NCI-H774 (cell line): Measurements from ENCODE around the gene FGFR2.

ENCODE experiments used
- DNase-seq: peaks from one replicate; lab custom pipeline; 2025; lab: John Stamatoyannopoulos, UW

The FGFR2 gene

DNA sequence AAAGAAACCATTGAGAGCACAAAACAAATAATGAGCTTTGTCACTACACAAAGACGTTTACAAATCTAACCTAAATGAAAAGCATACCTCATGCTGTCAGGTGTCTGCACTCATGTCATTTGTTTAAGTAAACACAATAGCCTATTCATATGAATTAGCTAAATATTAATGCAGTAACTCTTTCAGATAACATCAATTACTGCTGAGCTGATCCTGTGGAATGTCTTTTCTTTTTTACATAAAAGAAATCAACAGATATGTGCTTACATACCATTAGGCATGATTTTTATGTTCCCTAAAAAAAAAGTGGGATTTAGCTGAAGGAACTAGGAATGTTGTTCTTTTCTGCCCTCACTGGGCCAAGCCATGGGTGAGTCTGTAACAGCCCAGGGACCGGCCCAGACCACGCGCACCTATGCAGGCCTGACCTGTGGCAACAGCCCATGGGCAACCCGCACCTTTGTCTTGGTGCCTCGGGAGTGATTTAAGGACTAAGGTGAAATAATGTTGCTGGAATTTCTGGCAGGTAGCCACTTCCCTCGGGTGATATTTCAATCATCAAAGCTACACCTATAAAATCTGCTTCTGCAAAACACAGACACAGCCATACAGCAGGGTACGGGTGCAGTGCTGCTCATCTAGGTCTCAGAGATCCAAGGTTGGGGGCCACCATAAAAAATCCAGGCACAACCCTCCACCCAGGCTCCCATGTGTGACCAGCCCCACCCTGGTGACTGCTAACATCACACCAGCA, 44.6 kb downstream of the FGFR2 start:
- peak; percentile 4 for DNase-seq

DNA sequence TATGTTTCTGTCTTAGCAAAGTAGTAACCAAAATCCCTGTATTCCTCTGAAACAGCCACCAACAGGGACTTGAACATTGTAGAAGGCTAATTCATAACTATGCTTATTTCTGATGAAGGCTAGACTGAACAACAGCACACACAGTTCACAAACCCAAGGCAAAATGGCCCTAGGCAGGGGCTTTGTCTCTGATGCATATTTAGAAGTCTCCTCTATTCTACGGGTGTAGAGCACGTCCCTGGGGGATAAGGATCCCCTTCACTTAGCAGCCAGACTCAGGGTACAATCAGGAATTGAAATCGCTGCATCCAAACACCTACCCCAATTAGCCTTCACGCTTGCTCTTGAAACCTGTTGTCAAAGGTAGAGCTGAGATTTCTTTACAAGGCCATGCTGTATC, 45.5 kb downstream of the FGFR2 start:
- DNase-seq = no peak

DNA sequence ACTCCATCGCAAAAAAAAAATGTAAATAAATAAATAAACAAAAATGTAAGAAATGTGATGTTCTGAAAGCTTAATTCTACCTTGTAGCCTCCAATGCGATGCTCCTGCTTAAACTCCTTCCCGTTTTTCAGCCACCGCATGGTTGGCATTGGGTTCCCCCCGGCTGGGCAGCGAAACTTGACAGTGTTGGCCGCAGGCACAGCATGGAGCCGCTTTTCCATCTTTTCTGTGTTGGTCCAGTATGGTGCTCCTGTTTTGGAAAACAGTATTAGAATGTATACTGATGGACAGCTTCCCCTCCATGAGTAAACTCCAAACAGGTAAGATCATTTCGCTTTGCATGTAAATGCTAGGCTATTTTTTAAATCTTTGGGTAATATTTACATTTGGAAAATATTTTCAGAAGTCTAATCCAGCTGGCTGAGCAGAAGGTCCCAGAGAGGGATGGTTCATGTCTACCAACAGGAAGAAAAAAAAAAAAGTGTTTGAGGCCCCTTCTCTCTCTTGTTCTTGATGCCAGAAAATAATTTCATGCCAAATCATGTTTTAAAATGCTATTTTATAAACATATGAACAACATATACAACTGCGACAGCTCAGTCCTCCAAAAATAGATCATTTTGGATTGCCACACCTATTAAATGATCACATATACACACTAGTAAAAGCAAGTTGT, 46.9 kb downstream of the FGFR2 start:
- DNase-seq = no peak

DNA sequence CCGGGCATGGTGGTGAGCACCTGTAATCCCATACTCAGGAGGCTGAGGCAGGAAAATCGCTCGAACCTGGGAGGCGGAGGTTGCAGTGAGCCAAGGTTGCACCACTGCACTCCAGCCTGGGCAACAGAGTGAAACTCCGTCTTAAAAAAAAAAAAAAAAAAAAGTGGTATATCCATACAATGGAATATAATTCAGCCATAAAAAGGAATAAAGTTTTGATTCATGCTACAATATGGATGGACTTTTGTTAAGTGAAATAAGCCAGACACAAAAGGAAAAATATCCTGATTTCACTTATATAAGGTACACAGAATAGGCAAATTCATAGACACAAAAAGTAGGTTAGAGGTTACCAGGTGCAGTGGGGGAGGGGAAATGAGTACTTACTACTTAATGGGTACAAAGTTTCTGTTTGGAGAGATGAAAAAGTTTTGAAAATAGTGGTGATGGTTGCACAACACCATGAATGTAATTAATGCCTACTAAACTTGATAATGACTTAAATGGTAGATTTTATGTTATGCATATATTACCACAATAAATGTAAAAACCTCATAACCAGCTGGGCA, 53.9 kb downstream of the FGFR2 start:
- no peak for DNase-seq

DNA sequence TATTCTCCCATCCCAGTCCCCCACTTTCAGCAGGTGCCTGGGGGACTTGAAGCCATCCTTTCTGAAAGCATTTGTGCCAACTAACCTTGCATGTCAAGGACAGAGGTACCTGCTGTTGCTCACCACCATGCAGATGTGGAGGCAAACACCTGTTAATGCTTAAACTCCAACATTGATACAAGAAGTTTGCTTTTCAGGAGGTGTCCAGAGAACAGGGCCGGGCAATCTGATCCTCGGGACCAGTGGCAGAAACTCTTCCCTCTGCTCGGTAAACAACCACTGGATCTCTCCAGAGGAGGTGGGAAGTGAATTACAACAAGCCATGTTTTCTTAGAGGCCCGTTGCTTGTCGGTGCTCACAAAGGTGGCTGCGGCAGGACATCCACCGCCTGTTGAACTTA, 54.7 kb downstream of the FGFR2 start:
- DNase-seq = no peak

DNA sequence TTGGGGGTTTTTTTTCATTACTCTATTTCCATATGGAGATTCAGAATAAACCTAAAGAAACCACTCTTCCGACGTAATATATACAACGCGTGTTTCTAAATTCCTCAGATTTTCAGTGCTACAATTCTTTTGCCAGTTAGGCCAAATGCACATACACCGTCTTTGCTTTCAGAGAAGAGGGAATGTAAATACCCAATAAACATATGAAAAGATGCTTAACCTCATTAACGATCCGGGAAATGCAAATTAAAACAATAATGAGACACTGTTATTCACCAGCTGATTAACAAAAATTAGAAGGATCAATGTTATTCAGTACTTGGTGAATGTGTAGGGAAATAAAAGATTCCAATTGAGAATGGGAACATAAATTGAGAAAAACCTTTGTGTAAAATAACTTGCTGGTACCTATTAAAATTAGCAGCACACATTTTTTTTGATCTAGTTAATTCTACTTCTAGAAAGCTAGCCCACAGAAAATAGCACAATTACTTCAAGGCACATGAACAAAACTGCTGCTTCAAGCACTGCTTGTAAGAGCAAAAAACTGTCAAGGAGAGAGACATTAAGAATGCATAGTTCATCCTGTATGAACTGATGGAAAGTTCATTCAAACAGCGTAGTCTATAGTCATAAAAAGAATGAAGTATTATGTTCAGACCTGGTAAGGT, 56.7 kb downstream of the FGFR2 start:
- DNase-seq = no peak

DNA sequence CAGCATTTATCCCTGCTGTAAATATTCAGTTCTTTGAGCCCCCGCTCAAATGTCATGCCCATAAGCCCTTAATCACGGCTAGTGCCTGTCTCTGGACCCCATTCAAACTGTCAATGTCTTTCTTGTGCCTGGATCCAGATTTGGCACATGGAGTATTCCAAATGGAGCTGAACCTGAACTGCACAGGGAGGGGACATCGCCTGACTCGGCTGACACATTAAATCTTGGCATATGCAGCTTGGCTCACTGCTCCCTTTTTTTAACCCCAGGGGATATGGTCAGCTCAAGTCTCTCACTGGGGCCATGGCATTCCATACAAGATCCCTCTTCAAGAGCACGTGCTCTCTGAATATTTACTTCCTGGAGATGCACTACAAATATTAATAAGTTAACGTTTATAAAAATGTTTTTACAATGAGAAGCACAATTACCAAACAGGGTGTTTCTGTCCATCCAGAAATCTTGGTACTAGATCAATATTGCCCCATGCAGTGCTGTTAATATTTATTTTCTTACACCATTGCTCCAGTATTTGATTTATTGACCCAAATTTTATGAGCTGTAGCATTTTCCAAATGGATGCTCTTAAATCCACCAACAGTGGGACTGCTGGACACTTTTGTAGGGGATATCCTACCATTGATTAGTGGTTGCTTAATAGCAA, 57.4 kb downstream of the FGFR2 start:
- no peak for DNase-seq

DNA sequence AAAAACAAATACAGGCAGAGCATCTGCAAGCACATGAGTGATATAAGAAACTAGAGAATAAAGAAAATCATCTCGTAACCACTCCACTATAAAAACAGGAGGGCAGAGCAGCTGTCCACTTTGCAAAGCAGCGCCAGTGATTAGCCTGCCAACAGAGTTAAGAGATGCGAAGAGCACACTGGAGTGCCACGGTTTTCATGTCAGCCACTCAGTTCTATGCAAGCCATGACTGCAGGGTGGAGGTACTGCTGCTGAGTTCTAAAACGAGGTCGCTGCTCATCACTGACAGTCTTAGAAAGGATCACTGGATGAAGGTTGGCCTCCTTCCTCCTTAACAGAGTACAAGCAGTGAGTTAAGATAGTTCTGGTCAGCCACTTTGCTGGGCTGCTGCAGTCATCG, 58.5 kb downstream of the FGFR2 start:
- no peak for DNase-seq

DNA sequence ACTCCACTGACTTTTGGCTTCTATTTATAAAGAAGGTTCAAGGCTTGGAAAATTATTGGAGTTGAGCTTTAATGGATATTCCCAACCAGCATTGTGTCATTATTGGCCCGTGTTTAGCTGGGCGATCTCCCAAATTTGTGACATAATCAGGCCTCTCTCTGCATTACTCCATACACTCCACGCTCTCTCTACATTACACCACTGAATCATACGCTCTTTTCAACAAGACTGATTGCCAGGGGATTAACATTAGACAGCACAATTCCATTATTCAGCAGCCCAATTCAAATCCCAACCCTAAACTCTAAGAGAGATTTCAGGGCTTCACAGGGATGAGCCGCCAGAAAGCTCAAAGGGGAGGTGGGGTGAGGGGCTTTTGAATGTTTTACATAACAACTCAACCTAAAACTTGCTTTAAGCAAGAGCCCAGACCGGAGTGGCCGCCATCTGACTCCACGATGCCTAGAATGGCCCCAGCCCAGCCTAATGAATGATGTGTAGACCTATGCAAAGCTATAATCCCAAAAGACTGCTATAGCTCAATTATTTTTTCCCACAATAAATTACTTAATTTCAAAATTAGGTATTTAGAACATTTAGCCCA, 61.8 kb downstream of the FGFR2 start:
- DNase-seq = no peak

DNA sequence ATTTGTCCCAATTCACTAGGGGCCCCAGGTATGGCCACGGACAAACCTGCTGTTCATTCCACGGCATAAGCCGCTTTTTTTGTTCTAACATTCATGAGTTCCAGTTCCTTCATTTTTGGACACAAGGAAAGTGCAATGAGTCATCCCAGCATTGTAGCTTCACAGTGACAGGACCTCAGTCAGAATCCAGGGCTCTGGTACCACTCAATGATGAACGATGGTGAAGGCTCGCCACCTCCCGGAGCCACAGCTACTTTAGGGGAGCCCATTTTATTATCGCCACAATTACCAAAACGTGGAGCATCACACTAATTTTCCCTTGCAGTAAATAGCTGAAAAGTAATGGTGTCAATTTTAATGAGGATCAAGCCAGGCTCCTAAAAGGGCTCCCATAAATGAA, 62.9 kb downstream of the FGFR2 start:
- DNase-seq = no peak

DNA sequence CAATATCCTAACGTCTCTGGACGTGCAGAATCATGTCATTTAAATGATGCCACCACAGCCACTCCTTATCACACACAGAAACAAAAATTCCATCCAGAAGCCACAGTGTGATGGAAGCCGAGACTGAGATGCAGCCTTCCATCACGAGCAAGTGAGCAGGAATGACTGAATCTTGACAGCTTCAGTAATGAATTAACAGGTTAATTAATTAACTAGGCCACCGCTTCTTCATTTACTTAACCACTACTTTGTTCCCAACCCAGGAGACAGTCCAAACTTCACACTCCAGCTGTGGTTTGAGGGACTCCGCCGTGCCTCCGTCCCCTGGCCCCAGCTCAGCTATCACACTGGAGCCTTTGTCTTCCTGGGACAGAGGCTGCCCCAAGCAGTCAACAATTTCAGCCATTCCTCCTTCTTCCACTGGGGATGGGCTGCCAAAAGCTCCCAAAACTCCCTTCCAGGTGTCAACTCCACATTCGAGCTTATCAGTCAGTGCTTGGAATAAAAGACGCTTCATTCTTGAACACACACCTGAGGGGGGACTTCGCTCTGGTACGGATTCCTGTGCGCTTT, 65.9 kb downstream of the FGFR2 start:
- no peak for DNase-seq

DNA sequence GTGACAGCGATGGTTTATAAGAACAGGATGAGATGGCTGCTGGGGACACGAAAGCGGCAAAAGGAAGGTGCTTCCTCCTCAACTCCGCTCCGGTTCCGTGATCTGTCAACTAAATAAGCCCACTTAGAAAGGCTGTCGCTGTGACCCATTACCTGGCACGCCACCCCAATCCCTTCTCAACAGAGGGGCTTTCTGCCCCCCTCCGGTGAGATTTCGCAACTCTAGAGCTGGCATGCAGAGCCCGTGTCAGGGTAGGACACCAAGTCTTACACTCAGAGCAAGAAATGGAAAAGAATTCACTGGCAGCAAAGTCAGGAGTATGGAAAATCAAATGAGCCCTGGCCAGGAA, 66.4 kb downstream of the FGFR2 start:
- DNase-seq = no peak

DNA sequence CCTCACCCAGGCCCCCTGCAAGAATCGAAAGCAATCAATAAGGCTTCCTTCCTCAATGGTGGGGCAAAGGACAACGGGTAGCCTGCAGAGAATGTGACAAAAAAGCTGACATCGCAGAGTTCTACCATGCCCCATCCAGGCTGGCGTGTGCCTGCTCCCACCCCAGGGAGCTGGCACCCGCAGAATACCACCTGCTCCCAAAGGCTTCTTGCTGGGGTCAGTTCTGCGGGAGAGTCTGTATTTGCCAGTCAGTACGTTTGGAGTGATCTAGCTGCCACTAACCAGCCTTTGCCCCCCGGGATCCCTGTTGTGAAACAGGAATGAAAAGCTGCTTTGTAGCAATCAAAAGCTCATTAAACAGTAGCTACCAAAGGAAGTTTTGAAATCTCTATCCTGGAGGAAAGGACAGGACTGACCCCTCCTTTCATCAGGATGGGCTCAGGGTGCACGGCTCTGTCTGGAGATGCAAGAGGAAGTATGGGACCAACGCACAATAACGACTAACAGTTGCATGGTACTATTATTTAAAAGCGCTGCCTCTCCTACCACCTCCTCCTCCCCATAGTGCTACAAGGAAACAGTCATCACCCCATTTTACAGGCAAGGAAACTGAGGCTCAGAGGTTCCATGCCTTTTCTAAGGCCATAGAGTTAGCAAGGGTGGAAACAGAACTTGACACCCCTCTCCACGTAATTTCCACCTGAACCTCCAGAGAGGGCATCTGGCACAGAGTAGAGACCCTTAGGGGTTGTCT, 67.0 kb downstream of the FGFR2 start:
- no peak for DNase-seq

DNA sequence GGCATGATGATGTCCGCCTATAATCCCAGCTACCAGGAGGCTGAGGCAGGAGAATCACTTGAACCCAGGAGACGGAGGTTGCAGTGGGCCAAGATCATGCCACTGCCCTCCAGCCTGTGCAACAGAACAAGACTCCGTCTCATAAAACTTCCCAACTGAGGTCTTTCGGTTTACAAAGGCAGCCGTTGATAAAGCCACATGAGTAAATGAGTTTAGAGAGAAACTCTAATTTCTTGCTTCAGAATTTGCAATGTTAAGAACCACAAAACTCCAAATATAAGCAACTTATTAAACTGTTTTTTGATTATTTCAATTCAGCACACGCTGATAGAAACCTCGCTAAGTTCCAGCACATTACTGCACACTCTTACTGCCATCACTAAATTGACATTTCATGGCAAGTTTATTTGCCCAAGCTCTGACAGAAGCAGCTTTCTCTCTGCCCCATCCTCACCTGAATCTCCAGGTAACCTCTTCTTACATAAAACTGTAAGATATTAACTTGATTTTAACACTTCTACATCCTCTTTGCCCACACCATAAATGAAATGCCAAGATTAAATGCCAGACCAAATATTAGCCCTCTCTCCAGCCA, 67.7 kb downstream of the FGFR2 start:
- DNase-seq = no peak

DNA sequence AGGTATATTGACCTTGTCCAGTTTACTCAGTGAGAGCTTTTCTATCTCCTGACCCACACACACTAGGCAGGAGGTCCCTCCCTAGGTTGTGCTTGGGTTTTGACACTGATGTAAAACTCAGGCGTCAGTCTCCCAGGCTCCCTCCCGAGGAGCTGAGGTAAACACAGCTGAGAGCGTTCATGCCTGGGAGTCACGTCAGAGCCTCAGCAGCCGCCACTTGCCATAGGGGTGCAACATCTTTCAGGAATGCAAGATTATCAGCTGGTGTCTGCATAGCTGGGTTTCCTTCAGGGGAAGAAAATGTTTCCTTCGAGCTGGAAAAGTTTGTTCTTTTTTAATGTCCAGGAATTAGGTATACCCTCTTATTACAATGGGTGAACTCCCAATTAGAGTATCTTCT, 70.6 kb downstream of the FGFR2 start:
- no peak for DNase-seq

DNA sequence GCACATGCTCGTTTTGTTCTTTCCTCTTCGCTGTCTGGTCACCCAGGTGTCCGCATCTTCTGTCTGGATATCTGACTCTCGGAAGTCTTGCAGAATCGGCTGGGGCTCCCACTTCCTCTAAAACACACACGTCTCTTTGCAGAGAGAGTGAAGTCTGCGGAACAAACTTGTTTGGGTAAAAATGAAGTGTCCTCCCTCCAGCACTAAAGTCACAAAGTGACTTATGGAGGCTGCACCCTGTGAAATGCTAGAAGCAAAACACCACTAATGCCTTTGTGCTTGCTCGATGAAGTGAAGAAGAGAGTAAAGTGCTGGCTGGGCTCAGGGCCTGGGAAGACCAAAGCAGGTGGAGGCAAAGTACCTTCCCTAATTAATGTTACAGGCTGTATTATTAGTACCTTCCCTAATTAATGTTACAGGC, 71.4 kb downstream of the FGFR2 start:
- no peak for DNase-seq

DNA sequence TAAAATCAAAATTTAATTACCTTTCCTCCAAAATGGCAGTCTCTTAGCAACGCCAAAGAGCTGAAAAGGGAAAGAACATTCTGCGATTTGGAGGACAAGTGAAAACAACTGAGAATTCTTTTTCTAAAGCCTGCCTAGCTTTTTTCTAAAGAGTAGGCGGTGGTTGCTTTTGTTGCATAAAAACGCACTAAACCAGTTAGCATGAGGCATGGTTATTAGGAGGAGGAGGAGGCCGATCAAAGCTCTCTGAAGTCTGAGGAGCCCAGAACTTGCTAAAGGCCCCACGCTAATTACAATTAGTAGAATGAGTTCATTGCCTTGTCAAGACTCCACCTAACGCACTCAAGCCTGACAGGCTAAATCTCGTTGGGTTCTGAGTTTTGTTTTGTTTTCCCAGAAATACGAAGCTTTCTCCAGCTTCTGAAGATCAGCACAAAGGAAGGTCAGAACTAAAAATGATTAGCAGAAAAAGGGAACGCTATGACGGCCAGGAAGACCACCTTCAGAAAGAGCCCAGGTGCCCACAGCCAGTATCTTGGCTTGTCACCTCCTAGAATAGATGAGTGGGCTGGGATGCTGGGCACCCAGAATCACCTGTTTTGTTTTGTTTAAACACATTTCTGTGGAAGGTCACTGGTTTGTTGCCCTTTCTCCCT, 72.0 kb downstream of the FGFR2 start:
- DNase-seq = no peak

DNA sequence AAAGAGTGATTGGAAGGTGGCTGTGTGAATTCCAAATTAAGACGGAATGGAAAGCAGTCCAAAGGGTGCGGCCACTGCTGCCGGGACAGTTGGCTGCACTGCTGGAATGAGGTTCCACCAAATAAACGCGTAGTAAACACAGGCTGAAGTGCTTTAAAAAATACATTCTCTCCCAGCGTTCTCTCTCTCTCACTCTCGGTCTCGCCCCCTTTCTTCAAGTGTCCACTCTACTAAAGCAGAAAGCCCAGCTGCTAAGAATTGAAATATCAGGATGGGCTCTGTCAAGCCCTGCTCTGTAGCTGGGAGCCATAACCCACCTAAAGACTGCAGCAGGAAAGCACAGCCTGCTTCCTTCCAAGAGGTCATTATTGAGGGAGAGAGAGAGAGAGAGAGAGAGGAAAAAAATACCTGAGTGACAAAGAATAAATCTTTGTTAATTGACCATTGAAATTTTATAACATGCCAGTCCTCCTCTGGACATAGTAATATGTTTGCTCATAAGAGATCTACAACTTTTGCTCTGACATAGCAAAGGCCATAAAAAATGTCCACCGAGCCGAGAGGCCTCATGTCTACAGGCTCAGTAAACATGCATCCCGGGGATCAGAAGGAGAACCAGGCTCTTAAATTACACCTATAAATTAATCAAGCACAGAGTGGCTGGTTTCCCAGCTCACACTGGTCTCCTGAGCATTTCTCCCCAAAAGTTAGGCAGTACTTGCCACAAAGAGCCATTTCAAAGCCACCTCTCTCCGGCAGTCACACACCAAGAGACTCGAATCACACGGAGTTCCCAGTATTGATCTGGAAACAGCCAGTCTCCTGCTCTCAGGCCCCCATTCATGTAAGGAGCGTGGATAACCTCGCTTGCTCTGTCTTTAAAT, 72.8 kb downstream of the FGFR2 start:
- no peak for DNase-seq
